GM18519 (cell line): Measurements from ENCODE around the gene DTL.
"Not testable (repeated sequence)": the region's sequence is repeated elsewhere in the genome, so short reads cannot be mapped to it uniquely, and the experiment has no call there.

Experiments
- ATAC-seq: cut with Tn5 transposase; IDR thresholded peaks from one replicate; pipeline ENCODE4 v1.9.1; 2021; ENCODE audit warnings: mild to moderate bottlenecking, moderate library complexity; ENCODE audit not compliant: unreplicated experiment, low FRiP score

DTL gene

GRCh38 chr1:212035123-212035834 is at the start of gene DTL, which contains the start of gene INTS7:
Gene DTL, plus strand, starts transcription at chr1:212035748. Its CDS starts 143 bp downstream, at chr1:212035891.
Gene INTS7, minus strand, starts transcription at chr1:212035557. Its CDS starts 120 bp downstream, at chr1:212035437.
- peak; percentile 63 for ATAC-seq

GRCh38 chr1:211986628-211987254 is 48.8 kb upstream of the DTL start:
- no peak for ATAC-seq

- ATAC-seq = no peak
Measured at GRCh38 chr1:211991695-211992094, 43.9 kb upstream of the DTL start.

- ATAC-seq = not testable (repeated sequence)
Measured at GRCh38 chr1:211997426-211997825, 38.1 kb upstream of the DTL start.

GRCh38 chr1:212002536-212002935 is 33.0 kb upstream of the DTL start:
- no peak for ATAC-seq

GRCh38 chr1:212004895-212005608 is 30.5 kb upstream of the DTL start:
- no peak for ATAC-seq

- no peak for ATAC-seq
Measured at GRCh38 chr1:212007178-212007577, 28.4 kb upstream of the DTL start.

- no peak for ATAC-seq
Measured at GRCh38 chr1:212007886-212008285, 27.7 kb upstream of the DTL start.

- ATAC-seq = no peak
Measured at GRCh38 chr1:212009561-212009960, 26.0 kb upstream of the DTL start.

- no peak for ATAC-seq
Measured at GRCh38 chr1:212010004-212010403, 25.5 kb upstream of the DTL start.

GRCh38 chr1:212012034-212012740 is 23.4 kb upstream of the DTL start:
- ATAC-seq = peak; percentile 84

- ATAC-seq = no peak
Measured at GRCh38 chr1:212013672-212014071, 21.9 kb upstream of the DTL start.

GRCh38 chr1:212020975-212021374 is 14.6 kb upstream of the DTL start:
- ATAC-seq = no peak

- ATAC-seq = no peak
Measured at GRCh38 chr1:212021563-212021962, 14.0 kb upstream of the DTL start.

- not testable (repeated sequence) for ATAC-seq
Measured at GRCh38 chr1:212022908-212023307, 12.6 kb upstream of the DTL start.

- no peak for ATAC-seq
Measured at GRCh38 chr1:212024469-212025149, 10.9 kb upstream of the DTL start.

- not testable (repeated sequence) for ATAC-seq
Measured at GRCh38 chr1:212027727-212028126, 7.8 kb upstream of the DTL start.

- no peak for ATAC-seq
Measured at GRCh38 chr1:212030936-212031528, 4.5 kb upstream of the DTL start.

- ATAC-seq = no peak
Measured at GRCh38 chr1:212034516-212035122, 929 bp upstream of the DTL start.
